Lung (tissue), 12 donors: ENCODE measurements around the gene FAM98B. TPM values are rescaled to one million over a fixed set of nuclear protein-coding genes. Genes with fewer than 3 reads are reported as not detected.

Experiments
- ATAC-seq: fragments of 200-7000 bp; cut with Tn5 transposase; one replicate; pipeline ENCODE4 v1.9.1; 2020; ENCODE audit warnings: moderate number of reproducible peaks; ENCODE audit not compliant: insufficient read depth, low FRiP score
- DNase-seq, 3 donors: peaks; one replicate each; pipeline ENCODE4 v3.0.0-alpha.2; 2013 to 2017
- H3K27ac ChIP-seq, 2 donors: one replicate each; pipeline ENCODE4 v1.5.1; 2013; ENCODE audit warnings: mild to moderate bottlenecking in 2 of 2, moderate library complexity in 2 of 2, control low read depth in 1 of 2, inconsistent platforms in 1 of 2, low read depth in 1 of 2, low read length in 1 of 2
- H3K27me3 ChIP-seq, 3 donors: one replicate each; pipeline ENCODE4 v1.5.1; 2013; ENCODE audit warnings: low read length in 2 of 3; ENCODE audit not compliant: control insufficient read depth in 3 of 3, insufficient read depth in 3 of 3
- H3K36me3 ChIP-seq, 4 donors: one replicate each; pipeline ENCODE4 v1.5.1; 2013; ENCODE audit warnings: low read length in 4 of 4, mild to moderate bottlenecking in 1 of 4, moderate library complexity in 1 of 4; ENCODE audit not compliant: control insufficient read depth in 4 of 4, insufficient read depth in 4 of 4
- H3K4me1 ChIP-seq, 5 donors: one replicate each; pipeline ENCODE4 v1.5.1; 2013; ENCODE audit warnings: low read length in 5 of 5, mild to moderate bottlenecking in 2 of 5, moderate library complexity in 1 of 5; ENCODE audit not compliant: control insufficient read depth in 5 of 5, insufficient read depth in 5 of 5
- H3K4me3 ChIP-seq: one replicate; pipeline ENCODE4 v1.5.1; 2013; ENCODE audit warnings: mild to moderate bottlenecking, control low read depth, moderate library complexity
- H3K9ac ChIP-seq, 2 donors: one replicate each; pipeline ENCODE4 v1.5.1; 2013; ENCODE audit warnings: low read length in 2 of 2, control low read depth in 1 of 2; ENCODE audit not compliant: insufficient read depth in 1 of 2
- H3K9me3 ChIP-seq, 4 donors: one replicate each; pipeline ENCODE4 v1.5.1; 2013; ENCODE audit warnings: low read length in 3 of 4, mild to moderate bottlenecking in 1 of 4, moderate library complexity in 1 of 4; ENCODE audit not compliant: control insufficient read depth in 4 of 4, insufficient read depth in 3 of 4
- WGBS, 2 donors: extraction: QIAGEN DNeasy Blood & Tissue Kit; methylation state at CpG; one replicate each; pipeline ENCODE4 v1.1.7; 2013; 5-methylcytosine and 5-hydroxymethylcytosine counted together
- polyA plus RNA-seq, 2 donors: library from polyadenylated mRNA; stranded (reverse); fragments of 200-250 nt; gene quantifications; one replicate each; pipeline ENCODE4 v1.2.1, GENCODE V29; 2013
- total RNA-seq, 2 donors: library from RNA; depleted of rRNA in 1 of 2; stranded (reverse); fragments of >200 nt in 1 of 2; gene quantifications; one replicate each; pipeline ENCODE4 v1.2.1, GENCODE V29; 2014 to 2021
- TF ChIP-seq, protein P1 (sequence below): IDR thresholded peaks from 2 replicates; pipeline ENCODE4 v1.5.1; 2012; ENCODE audit warnings: mild to moderate bottlenecking; ENCODE audit errors: control extremely low read depth, extremely low read depth
- donor health status: control.
- donor health status: control.
- donor health status: Bipolar disorder and iron deficiency.
- donor health status: healthy.
- donor health status: DM: yes; HTN: yes; CAD: no.

FAM98B gene
- total and polyA plus RNA-seq, 4 donors = 6.9 to 30.3 (median 9.1) TPM

DNA sequence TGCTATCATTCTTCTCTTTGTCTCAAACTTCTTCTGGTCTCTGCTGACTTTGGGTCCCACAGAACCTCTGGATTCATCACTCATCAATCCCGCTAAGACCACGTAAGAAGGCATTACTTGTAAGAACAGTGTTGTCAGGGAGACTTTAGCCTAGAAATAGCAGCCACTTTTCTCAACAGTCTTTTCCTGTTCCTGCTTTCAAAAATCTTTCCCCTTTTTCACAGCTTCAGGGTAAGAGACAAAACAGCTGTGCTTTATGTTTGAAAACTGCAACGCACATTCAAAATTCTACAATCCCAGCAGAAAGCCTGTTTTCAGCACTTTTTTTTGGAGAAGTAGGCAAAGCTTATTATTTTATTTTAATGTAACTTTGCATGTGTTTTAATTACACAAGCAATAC is 42.0 kb upstream of the FAM98B start:
- Histone ChIP-seq H3K9me3 (no peaks in the 10 kb centered on the region), H3K36me3 (no peaks in the 10 kb centered on the region), H3K27me3 (no peaks in the 10 kb centered on the region), H3K27ac (no peak overlapping the region), H3K4me3 (no peak overlapping the region), H3K9ac (peak overlapping the region in 1 of 2 donors; percentile 67), H3K4me1 (peaks cover 0 to 12% (median 4%) of the 10 kb centered on the region in 5 donors)
- TF ChIP-seq, protein P1, sequence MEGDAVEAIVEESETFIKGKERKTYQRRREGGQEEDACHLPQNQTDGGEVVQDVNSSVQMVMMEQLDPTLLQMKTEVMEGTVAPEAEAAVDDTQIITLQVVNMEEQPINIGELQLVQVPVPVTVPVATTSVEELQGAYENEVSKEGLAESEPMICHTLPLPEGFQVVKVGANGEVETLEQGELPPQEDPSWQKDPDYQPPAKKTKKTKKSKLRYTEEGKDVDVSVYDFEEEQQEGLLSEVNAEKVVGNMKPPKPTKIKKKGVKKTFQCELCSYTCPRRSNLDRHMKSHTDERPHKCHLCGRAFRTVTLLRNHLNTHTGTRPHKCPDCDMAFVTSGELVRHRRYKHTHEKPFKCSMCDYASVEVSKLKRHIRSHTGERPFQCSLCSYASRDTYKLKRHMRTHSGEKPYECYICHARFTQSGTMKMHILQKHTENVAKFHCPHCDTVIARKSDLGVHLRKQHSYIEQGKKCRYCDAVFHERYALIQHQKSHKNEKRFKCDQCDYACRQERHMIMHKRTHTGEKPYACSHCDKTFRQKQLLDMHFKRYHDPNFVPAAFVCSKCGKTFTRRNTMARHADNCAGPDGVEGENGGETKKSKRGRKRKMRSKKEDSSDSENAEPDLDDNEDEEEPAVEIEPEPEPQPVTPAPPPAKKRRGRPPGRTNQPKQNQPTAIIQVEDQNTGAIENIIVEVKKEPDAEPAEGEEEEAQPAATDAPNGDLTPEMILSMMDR = no peak
- ATAC-seq (no peak), DNase-seq (peak in 2 of 3 donors; percentile 70 to 83)
- 15 to 32% methylated on average over 3 of the region's 3 CpGs for WGBS, 2 donors

DNA sequence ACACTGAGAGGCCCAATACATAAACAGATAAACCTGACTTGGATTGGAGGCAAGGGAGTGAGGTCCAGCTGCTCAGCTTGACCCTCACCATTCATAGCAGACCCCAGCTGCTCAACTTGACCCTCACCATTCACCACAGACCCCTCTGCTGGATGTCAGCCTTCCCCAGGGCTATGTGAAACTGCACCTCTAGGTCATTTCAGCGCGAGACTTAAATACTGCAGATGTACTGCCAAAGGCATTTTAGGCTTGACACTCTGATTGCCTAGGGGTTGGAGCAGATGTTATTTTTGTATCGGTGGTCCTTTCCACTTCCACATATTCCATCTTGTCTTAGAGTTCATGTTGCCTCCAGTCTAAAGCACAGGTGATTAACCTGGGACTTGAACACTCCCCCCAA is 41.5 kb upstream of the FAM98B start:
- Histone ChIP-seq H3K27ac (no peak overlapping the region), H3K4me1 (peaks cover 0 to 12% (median 4%) of the 10 kb centered on the region in 5 donors), H3K9me3 (no peaks in the 10 kb centered on the region), H3K4me3 (no peak overlapping the region), H3K27me3 (peaks cover 0 to 2% (median 0%) of the 10 kb centered on the region in 3 donors), H3K9ac (no peak overlapping the region), H3K36me3 (no peaks in the 10 kb centered on the region)
- TF ChIP-seq, protein P1 = no peak
- 72 to 78% methylated on average over 3 of the region's 3 CpGs for WGBS, 2 donors
- ATAC-seq = no peak
- peak in 2 of 3 donors; percentile 18 to 50 for DNase-seq

DNA sequence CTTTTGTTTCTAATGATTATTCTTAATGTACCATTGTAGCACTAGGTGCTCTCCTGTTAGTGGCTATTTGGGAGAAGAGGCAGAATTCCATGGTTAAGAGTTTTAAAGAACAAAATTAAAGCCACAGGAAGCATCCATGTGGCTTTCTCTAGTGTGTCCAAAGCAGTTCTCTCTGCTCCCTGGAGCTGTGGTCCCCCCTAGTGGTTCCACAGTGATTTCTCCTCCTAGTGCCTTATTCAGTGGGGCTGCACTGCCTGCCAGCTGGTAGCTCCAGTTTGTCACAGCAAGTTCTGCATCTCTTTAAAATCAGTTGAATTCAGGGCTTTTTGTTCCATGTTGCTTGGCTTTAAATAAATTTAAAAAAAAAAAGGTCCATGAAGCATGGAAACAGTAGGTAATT is 39.6 kb upstream of the FAM98B start:
- Histone ChIP-seq H3K4me1 (peaks cover 0 to 12% (median 4%) of the 10 kb centered on the region in 5 donors), H3K9me3 (no peaks in the 10 kb centered on the region), H3K4me3 (no peak overlapping the region), H3K36me3 (no peaks in the 10 kb centered on the region), H3K27me3 (peaks cover 0 to 3% (median 0%) of the 10 kb centered on the region in 3 donors), H3K9ac (no peak overlapping the region), H3K27ac (no peak overlapping the region)
- DNase-seq (peak; percentile 76 to 83 (median 78)), ATAC-seq (no peak)
- TF ChIP-seq, protein P1 = peak; percentile 31
